GM18519 (cell line): ENCODE measurements around the gene DRAM2.
A peak's percentile ranks its signal among the peaks of the same experiment; 100 is the strongest.
"Not testable (repeated sequence)": the region's sequence is repeated elsewhere in the genome, so short reads cannot be mapped to it uniquely, and the experiment has no call there.

Source experiments
- ATAC-seq: cut with Tn5 transposase; IDR thresholded peaks from one replicate; pipeline ENCODE4 v1.9.1; 2021; ENCODE audit warnings: mild to moderate bottlenecking, moderate library complexity; ENCODE audit not compliant: unreplicated experiment, low FRiP score

DRAM2 gene

DNA sequence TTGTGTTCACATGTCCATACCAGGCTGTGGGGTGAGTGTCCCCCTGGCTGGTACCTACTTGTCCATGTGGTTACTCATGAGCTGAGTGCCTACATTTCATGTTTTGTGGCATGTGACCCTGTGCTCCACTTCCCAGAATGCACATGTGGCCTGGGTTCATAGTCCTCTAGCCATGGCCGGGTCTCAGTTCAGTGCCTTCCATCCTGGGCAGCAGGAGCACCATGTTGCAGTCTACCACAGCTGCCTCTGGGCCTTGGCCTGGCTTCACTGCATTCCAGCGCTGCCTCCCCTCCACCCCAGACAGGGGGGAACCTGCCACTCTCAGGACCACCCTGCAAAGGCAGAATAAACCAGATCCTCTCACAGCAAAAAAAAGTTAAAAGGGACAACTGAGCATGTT, 5.6 kb upstream of the DRAM2 start:
- ATAC-seq: no peak

DNA sequence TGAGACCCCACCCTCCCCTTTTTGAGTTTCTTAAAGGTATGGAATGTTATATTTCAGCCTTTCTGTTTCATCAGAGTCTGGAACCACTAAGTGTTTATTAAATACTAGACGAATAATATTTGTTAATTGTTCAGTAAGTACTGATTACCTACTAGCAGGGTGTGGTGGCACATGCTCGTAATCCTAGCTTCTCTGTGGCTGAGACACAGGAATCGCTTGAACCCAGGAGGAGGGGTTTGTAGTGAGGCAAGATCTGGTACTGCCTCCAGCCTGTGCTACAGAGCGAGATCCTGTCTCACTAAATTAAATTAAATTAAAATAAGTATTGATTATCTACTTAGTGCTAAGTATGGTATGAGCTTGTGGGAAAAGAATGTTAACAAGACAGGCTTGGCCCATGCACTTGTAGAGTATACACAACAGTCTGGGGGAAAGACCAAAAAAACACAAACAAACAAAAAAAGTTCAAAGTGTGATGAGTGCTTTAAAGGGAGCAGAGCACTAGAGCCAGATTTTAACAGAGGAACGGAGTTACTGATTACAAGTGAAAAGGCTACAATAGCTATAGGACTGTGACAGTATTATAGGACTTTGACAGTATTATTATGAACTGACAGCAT, 2.6 kb upstream of the DRAM2 start:
- ATAC-seq: no peak

DNA sequence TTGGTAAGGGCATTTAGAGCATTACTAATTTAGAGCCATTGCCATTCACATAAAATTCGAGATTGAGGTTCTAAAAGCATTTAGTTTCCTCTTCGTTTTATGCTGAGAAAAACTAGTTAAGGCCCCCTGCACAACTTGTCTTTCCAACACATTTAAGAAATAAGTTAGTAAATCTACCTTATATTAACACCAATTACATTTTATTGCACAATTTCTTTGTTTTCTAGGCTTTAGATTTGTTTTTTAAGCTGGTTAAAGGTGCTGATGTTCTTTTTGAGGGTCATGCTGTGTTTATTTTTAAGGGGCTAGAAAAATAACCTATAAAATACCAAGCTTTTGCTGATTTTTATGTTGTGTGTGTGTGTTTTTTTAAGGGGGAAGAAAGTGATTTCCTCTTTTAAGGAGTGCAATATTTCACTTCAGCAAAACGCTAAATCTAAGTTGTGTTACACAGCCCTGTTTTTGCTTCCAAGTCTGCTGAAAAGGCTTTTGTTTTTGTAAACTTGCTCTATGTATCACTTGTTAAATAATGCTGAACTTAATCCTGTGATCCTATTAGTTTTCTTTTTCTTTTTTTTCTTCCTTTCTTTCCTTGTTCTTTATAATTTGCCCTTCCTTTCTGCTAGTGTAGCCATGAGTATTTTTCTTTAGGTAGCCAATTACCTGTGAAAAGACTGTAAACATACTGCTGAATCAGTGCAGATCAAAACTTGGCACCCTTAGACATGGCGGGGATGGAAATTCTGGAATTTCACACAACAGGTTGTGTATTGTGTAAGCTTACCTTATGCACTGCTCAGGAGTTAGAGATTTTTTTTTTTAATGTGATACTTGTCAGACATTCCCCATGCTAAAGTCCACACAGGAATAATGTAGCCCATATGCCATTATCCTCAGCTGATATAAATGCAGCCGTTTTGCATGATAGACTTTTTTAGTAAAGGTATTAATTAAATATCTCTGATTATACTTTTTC, 1.6 kb upstream of the DRAM2 start:
- no peak for ATAC-seq

DNA sequence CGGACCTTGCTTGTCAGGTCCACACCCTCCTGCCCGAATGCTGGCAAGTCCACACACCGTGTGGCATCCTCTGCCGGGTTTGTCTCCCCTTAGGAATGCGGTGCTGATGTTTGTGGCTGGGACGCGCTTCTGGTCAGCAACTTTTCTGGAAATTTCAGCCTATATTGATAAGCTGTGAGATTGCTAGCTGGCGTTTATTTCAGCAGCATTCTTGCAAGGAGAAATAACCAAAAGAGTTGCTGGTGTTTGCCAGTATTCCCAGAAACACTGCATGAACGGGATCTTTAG, 731 bp upstream of the DRAM2 start:
- ATAC-seq: no peak

DNA sequence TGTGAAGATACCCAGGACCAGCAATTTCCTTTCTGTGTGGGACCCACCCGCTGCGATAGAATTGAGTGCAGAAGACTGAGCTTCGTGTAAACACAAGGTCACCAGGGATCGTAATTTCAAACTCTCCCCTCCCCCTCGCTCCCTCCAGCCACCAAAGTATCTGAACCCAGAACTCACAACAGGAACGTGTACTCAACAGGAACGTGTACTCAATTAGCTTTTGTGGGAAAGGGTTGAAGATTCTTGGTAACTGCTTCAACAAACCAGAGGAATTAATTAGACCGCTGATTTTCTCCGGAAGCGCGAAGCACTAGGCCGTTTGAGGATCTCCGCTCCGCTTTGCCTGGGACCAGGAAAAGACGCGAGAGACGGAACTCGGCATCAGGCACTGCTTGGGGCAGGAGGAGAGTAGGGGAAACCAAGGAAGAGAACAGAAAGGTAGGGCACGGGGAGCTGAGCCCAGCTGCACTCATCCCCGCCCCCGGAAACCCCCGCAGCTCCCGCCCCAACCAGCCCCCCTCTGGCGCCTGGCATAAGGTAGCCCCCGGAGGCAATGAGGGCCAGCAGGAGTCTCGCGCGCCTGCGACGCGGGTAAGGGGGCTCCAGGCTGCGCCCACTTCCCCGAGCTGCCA, 453 bp downstream of the DRAM2 start:
- ATAC-seq: peak; percentile 7

DNA sequence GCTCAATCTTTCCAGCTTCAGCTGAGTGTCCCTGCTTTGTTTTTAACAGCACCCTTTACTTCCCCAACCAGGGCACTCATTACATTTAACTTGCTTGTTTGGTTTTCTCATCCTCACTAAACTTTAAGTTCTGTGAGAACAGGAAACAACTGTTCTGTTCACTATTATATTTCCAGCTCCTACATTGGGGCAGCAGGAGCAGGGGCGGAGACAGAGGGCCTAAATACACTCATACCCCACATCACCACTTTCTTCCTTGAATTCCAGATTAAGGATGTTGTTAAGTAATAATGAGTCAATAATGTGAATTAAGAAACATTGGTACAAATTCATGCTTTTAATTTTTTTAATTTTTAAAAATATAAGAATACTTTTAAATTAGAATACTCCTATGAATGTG, 6.0 kb downstream of the DRAM2 start:
- ATAC-seq: no peak

DNA sequence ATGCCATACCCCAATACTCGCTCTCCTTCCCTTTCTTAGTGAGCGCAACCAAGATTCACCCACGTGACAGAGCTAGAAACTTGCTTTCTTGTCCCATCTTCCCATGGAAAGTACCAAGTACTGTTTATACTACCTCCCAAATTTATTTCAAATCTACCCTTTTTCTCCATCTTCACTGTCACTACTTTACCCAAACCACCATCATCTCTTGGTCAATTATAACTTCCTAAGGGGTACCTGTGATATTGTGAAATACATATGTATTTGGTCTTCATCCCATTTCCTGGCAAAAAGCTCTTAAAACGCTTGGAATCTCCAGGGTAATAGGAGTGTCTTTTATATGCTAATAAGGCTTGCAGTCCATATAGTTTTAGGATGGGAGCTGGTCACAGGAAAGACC, 8.2 kb downstream of the DRAM2 start:
- no peak for ATAC-seq

DNA sequence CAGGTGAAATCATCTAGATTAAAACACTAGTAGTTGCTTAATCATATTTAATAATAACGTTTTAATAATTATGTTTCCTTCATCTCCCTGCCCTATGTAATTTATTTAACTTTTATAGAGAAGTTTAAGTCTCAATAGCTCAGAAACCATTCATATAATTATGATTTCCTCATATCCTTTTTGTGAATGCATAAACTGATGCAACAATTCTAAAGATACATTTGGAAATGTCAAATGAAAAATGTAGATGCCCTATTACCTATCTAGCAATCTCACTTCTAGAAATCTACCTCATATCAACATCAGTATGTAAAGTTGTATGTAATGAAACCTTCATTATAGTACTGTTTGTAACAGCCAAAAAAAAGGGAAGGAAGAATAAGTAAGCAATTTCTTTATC, 10.5 kb downstream of the DRAM2 start:
- ATAC-seq: no peak

DNA sequence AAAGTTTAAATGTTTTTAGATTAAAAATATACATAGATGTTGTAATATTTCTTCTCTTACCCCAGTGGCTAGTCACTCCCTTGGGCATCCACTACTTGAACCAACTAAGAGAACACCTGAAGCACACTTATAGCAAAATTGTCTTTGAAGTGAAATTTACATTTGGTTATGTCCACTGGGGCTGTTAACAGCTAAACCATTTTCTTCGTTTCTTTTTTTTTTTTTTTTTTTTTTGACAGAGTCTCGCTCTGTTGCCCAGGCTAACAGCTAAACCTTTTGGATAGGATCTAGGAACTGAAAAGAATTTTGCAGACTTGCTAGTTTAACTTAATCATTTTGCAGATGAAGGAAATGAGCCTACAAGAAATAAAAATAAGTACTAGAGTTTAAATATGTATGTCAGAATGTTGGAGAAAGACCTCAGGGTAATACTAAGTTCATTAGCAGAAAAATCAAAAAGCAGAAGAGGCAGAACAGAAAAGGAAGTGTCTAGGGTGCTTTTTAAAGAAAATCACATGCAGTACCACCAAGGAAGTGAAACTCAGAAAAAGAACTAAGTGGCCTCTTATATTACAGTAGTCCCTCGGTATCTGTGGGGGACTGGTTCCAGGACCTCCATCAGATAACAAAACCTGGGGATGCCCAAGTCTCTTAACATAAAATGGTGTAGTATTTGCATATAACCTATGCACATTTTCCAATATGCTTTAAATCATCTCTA, 11.8 kb downstream of the DRAM2 start:
- peak; percentile 65 for ATAC-seq

DNA sequence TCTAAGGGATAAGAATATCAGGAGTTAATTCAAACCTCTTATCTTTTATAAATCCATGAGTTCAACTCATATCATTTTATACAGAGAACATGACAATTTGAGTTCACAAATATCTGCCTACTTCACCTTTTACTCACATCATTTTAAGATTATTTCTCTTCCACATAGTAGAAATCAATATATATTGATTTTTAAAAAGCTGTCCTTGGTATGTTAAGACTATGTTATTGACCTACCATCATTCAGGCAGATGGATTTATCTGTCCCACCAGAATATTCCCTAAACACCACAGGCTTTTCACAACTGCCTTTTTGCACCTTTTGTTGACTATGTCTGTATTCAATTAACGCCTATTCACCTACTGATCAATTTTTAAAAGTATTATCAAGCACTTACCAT, 13.5 kb downstream of the DRAM2 start:
- no peak for ATAC-seq

DNA sequence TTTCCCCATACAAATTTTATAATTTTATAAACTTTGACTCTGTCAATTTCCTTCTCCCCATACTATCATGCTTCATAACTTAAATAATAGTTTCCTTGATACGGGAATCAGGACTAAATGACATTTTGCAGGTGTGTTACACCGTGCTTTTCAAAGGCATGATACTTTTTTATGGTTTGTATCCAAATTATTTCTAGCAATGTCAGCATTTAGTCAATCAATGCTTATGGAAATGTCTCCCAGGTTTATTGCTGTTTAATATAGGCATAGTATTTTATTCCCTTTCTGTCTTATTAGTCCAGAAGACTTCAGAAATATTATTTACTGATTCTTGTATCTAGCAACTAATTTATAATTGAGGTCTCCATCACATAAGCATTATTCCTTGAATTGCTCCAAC, 23.4 kb downstream of the DRAM2 start:
- ATAC-seq: no peak

DNA sequence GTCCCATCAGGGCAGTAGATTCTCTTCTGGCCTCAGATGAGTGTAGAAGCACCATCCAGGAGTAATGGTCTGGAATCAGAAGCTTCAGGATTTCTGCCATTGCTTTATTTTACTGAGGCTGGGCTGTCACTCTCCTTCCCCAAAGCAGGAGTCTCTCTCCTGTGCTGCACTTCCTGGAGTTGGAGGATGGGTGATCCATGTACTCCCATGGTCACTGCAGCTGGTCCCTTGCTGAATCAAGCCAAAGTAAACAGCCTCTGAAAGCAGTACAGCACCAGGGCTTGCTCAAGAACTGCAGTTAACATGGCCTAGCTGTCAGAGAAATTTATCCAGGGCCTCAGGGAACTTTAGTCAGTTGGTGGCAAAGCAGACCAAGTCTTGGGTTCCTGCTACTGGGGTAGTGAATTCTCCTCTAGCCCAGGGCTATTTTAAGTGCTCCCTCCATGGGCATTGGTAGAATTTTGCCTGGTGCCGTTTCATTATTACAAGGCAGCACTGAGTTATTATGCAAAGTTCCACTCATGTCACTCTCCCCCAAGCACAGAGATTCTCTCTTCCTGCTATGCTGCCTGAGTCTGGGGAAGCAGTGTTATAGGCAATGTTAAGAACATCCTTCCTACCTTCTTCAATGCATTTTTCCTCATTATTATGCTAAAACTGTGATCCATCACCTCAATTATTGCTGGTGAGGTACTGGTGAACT, 29.5 kb downstream of the DRAM2 start:
- ATAC-seq: no peak

DNA sequence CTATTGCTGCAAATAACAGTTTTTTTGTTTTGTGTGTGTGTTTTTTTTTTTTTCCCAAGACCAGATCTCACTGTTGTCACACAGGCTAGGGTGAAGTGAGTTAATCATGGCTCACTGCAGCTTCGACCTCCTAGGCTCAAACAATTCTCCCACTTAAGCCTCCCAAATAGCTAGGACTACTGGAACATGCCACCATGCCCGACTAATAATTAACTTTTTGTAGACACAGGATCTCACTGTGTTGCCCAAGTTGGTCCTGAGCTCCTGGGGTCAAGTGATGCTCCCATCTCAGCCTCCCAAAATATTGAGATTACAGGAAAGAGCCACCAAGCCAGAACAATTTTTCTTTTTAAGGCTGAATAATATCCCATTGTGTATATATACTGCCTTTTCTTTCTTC, 34.9 kb downstream of the DRAM2 start:
- ATAC-seq: no peak

DNA sequence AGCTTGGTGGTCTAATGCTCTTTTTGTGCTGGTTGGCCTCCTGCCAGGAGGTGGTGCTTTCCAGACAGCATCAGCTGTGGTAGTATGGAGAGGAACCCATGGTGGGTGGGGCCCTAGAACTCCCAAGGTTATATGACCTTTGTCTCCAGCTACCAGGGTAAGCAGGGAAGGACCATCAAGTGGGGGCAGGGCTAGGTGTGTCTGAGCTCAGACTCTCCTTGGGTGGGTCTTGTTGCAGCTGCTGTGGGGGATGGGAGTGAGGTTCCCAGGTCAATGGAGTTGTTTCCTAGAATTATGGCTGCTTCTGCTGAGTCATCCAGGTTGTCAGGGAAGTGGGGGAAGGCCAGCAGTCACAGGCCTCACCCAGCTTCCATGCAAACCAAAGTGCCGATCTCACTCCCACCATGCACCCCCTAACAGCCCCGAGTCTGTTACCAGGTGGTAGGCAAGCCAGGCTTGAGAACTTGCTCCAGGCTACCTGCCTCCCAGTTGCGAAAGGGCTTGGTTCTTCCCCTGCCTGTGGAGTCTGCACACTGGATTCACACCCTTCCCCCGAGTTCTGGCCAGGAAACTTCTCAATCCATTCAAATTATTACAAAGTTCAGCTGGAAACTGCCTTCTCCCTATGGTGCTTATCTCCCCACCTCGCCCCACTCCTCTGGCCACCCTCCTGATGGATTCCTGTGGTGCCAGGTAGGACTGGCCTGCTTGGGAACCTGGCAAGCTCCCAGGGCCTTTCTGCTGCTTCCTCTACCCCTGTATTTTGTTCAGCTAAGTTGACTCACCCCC, 37.8 kb downstream of the DRAM2 start:
- ATAC-seq: no peak

DNA sequence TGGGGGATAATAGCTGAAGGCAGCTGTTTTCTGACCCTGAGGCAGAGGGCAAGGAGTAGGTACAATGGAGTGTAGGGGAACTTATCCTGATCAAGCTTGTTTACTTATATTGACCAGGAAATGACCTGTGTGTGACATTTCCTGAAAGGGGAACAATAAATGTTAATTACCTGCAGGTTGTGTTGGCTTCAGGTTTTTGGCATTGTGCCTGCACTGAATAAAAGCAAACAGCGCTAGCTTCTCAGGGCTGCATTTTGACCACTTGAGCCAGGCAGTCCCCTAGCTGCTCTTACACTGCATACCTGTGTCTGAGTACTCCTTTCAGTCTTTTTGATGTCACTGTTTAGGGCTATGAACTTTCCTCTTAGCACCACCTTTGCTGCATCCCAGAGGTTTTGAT, 40.6 kb downstream of the DRAM2 start:
- ATAC-seq: no peak

DNA sequence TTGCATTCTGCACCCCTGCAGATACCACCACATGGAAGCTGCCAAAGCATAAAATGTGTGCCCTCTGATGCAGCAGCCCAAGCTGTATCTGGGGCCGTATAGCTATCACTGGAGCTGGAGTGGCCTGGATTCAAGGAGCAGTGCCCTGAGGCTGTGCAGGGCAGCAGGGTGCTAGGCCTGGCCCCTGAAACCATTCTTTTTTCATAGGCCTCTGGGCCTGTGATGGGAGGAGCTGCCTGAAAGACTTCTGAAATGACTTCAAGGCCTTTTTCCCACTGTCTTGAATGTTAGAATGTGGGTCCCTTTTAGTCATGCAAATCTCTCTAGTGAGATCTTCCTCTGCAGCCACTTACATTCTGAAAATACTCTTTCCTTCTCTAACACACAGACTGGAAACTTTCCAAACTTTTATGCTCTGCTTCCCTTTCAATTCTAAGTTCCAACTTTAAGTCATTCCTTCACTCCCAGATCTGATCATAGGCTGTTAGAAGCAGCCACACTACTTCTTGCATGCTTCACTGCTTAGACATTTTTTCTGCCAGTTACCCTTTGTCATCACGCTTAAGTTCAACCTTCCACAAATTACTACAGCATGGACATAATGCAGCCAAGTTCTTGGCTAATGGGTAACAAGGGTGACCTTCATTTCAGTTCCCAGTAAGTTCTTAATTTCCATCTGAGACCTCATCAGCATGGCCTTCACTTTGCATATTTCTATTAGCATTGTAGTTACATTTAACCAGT, 42.4 kb downstream of the DRAM2 start:
- ATAC-seq: no peak

DNA sequence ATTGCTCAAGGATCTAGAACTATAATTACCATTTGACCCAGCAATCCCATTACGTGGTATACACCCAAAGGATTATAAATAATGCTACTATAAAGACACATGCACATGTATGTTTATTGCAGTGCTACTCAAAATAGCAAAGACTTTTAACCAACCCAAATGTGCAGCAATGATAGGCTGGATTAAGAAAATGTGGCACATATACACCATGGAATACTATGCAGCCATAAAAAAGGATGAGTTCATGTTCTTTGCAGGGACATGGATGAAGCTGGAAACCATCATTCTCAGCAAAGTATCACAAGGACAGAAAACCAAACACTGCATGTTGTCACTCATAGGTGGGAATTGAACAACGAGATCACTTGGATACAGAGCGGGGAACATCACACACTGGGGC, 44.5 kb downstream of the DRAM2 start:
- ATAC-seq: not testable (repeated sequence)

DNA sequence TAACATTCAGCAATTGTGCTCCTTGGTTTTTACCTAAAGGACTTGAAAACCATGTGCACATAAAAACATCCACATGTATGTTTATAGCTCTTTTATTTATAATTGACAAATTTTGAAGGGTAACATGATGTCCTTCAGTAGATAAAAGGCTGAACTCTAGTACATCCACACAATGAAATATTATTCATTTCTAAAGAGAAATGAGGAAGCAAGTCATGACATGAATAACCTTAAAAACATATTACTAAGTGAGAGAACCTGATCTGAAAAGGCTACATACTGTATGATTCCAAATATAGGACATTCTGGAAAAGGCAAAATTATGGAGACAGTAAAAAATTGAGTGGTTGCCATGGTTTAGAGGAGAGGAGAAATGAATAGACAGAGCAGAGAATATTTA, 50.3 kb downstream of the DRAM2 start:
- ATAC-seq: no peak

DNA sequence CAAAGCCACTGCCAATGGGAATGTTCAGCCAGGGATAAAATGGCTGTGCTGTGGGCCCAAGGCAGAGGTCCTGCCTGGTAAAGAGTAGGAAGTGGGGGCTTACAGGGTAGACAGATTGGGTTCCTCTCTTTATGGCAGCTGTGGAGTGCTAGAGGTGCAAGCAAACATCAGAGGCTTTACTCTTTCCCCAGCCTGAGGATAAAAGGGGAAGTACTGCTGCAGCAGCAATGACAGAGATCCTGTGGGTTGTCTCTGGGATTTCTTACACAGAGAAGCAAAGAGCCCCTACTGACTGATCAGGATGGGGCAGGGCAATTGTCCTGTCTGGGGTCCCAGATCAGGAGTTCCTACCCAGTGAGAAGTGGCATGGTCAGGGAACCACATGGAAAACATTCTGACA, 54.2 kb downstream of the DRAM2 start:
- ATAC-seq: no peak
